GM18502 (cell line): ENCODE data around the gene RPRD1B.

ENCODE experiments used
- ATAC-seq: cut with Tn5 transposase; IDR thresholded peaks from one replicate; pipeline ENCODE4 v1.9.1; 2021; ENCODE audit warnings: mild to moderate bottlenecking; ENCODE audit not compliant: unreplicated experiment, poor library complexity

RPRD1B gene

DNA sequence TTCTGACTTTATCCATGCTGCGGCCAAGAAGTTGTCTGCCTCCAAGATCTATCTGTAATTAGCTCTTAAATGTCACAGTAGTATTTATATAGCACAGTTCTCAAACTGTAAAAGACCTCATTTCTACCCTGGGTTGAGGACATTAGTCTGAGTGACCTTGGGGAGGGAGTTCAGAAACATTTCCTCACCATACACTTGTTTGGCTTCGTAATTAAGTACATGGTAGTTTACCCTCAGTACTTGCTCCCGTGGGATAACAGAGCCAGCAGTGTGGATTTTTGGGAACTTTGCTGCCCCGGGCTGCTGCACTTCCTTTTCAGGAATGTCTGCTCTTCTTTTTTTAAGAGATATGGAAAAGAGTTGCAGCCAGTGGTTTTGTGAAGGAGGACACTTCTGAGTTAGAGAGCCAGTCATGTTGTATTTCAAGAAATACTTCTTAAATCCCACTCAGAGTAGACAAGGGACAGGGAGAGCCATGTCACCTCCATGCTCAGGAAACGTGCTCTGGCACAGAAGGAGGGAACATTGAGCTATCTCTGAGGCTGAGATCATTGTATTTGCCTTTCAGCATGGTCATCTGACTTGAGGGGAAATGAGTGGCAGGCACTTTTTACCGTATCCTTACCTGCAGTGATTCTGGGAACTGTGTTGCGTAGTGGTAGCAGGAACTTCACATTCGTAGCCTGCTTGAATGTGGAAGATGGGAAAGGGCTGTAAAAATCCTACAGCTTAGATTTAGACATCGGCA is 33.6 kb downstream of the RPRD1B start:
- ATAC-seq, result no peak

DNA sequence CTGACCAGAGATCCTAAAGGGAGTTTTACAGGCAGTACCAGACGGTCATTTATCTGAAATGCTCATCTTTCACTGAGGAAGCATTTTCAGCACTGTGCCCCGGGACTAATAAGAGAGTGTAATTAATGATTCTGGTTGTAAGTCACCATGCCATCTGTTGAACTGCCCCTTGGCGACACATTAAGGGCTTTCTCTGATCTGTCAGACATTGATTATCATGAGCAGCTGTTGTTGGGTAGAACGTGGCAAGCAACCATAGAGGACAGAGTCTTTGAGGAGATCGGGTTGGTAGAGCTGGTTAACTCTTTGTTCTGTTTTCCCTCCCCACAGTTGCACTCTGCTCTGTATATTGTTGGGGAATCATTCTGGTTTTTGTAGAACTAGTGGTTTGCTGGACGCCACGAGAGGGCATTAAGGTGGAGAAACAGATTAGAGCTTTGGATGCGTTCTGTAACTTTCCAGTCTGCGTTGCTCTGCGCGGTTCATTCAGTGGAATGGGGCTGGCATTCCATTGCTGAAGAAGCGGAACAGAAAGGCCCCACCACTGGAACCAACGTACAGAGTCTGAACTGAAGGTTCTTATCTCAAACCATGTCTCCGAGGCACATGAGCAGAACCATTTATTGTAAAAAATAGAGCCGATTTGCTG is 34.3 kb downstream of the RPRD1B start:
- ATAC-seq, result no peak

DNA sequence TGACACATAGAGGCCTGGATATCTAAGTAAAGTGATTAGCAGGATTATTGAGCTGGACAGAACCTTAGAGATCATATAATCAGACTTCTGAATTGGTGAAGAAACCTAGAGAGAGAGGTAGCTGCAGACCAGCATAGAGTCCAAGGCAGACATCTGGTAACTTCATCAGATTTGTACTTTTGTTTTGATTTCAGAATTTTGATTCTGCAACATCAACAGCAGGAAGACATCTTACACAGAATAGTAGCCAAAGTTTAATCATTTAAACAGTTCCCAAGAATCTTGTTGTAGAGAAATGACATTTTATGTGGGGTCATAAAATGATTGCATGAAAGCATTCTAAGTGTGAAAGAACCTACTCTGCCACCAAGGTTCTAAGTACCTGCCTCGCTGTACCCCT is 39.4 kb downstream of the RPRD1B start:
- no peak for ATAC-seq

DNA sequence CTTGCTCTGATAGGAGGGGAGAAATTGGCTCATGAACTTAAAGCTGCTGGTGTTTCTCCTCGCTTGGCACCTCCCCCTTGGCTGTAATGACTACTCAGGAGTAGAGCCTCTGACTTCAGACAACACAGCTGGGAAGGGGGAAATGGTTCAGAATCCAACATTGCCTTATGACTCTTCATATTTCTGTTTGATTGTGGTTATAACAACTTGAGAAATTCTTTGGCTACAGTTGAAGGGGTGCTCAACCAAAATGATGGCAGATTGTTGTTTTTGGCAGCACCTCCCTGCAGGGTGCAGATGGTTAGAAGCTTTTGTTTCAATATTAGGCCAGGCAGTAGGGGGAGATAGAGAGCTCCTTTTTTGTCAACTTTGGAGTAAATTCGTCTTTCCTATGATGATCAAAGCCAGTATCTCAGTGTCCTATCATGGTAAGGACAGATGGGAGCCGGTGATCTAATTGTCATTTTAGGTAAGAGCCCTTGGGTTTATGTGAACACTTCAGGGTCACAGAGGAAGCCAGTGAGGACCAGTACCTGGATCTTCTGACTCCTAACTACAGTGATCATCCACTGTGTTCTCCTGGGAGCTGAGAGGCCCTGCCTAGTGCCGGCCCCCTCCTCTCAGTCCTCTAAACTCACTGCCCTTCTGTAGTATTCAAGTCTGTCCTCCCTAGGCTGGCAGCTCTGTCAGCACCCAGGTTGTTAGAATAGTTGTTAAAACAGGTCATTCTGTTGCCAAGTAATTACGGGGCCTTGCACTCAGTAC is 39.9 kb downstream of the RPRD1B start:
- ATAC-seq, result peak; percentile 40

DNA sequence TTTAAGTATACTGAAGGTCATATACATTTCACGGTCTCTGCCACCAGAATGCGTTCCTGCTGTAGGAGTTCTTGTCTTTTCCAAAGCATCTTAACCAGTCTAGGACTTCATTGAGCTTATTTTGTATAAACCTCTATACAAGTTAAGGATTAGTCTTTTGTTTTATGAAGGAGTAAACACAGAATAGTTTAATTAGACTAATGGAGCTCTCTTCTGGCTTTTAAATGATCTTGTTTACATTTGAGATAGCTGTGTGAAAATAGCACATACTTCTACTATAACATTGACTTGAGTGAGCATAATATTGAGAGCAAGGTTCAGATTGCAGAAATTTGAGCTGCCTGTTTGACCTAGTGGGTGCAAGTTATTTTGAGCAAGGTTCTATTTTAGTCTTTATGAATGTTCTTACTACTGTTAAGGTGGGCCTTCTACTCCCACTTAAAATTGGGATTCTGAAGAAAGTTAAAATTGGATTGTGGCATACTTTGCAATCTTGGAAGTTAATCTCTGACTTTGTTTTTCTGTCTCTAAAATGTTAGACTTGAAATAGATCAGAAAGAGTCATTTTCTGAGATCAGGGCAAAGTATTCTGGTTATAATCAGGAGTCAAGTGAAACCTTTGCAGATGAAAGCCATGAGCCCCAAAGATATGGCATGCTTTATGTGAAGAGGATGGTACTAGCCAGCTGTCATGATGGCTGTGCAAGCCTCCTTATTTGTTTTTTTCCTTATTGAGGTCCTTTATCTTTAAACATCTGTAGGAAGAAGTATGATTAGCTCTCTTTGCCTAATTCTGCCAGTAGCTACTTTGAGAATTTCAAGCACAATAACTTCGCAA is 41.8 kb downstream of the RPRD1B start:
- no peak for ATAC-seq

DNA sequence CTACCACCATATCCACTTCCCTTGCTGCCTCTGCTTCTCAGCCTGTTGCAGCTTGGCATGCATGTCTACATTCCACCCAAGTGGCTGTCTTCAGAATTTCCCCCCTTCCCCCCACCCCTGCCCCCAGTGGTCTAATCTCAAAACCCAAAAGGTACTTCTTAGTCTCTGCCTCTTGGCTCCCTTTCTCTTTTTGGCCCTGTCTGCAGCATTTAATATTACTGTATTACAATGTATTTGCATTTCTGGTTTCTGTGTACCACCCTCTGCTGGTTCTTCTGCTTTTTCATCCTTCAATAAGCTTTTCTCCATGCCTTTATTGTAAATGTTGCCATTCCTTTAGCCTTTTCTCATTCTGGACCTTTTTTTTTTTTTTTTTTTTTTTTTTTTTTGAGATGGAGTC is 43.0 kb downstream of the RPRD1B start:
- no peak for ATAC-seq

DNA sequence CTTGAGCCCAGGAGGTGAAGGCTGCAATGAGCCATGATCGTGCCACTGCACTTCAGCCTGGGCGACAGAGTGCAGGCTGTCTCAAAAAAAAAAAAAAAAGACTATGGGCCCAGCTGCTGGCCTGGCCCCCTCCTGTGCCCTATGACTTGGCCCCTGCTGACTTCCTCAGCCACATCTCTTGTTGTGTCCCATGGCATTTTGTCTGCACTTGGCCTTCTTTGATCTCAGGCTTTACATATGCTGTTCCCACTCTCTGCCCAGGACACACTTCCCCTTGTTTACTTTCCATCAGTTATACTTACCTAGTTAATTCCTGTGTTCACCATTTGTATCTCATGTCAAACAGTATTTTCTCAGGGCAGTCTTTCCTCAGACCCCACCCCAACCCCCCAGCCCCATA is 44.5 kb downstream of the RPRD1B start:
- no peak for ATAC-seq

DNA sequence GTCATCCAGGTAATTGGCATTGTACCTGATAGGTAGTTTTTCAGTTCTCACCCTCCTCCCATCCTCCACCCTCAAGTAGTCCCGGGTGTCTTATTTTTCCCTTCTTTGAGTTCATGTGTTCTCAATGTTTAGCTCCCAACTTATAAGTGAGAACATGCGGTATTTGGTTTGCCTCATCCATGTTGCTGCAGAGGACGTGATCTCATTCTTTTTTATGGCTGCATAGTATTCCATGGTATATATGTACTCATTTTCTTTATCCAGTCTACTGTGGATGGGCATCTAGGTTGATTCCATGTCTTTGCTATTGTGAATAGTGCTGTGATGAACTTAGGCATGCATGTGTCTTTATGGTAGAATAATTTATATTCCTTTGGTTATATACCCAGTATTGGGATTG is 45.8 kb downstream of the RPRD1B start:
- no peak for ATAC-seq

DNA sequence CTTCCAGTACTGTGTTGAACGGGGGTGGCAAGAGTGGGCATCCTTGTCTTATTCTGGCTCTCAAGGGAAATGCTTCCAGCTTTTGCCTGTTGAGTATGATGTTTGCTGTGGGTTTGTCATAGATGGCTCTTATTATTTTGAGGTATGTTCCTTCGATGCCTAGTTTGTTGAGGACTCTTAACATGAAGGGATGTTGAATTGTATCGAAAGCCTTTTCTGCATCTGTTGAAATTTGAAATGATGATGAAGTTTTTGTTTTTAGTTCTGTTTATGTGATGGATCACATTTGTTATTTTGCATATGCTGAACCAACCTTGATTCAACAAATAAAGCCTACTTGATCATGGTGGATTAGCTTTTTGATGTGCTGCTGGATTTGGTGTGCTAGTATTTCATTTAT is 48.0 kb downstream of the RPRD1B start:
- no peak for ATAC-seq

DNA sequence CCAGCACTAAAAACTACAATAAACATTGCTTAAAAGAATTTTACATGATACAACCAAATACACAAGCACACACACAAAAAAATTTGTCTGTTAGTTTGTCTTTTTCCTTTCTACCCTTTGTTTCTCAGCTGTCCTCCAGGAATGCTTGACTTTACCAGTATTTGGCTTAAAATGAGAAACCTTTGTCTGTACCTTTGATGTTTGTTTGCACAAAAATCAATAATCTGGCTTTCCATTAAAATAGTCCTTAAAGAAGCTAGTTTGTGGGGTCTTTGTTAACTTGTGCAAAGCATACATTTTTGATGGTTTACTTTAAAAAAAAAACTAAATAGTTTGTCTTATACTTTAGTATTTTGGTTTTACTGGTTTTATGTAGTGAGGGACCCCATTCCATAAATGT is 49.3 kb downstream of the RPRD1B start:
- no peak for ATAC-seq

DNA sequence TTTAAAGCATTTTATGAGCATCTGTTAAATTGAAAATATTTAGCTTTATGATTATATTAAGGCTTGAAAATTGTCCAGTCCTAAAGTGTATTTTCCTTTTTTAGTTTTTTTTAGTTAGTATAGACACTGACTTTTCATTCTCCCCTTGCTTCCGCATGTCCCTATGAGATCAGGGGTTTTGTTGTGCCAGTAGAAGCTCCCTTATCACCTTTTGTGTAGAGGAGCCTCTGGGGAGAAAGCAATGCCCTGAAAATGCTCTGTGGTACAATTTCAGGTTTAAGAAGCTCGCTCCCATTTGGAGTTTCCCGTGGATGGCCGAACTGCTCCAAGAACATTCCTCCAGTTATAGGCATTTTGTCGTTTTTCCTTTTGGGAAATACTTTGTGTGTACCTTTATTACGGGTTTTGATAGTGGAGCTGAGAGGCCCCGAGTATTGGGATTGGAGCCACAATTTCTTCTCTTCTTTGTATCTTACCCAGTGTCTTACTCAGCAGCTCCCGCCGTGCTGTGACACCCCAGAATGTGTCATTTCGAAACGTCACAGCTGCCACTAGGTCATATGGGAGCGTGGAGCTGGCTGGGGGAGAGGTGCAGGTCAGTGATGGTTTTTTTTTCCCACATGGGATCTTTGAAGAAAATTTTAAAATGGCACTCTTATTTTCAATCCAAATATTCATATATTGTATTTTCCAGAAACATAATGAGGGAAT is 49.9 kb downstream of the RPRD1B start:
- ATAC-seq, result no peak

DNA sequence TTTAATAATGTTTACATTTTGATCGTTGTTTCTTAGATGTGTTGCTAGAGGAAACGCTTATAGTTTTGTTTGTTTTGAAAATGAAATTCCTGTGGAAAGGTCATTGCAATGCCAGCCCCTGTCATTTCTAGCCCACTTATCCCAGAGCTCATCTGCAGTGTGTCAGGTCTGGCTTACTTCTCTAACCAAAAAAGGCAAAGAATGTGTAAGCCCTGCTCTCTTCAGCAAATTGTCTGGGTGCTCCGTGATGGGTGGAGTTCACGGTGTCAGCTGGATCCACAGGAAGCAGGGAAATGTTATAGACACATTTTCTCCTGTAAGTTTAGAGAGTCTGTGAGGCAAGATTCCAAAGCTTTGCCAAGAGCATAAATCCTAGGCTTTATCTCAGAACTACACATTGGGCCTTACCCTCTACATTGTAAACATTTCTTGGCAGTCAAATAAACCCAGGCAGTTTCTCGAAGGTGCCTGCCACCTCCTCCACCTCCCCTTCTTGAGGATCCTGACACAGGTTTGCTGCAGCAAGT is 50.9 kb downstream of the RPRD1B start:
- ATAC-seq, result no peak

DNA sequence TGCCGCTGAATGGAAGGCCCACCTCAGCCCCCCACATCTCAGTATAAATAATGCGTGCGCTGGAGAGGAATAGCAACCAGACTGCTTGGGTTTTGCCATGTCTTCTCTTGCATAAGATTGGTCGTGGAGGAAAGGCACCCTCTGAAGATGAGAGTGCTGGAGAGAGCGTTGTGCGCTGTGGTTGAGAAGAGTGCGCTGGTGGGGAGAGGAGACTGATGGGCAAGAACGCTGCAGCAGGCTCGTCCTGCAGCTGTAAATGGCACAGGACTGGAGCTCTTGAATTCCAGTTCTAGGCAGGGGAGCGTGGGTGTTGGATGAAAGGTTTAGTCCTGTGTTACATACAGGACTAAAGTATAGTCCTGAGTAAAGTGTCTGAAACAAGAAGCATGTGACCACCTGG is 51.5 kb downstream of the RPRD1B start:
- no peak for ATAC-seq

DNA sequence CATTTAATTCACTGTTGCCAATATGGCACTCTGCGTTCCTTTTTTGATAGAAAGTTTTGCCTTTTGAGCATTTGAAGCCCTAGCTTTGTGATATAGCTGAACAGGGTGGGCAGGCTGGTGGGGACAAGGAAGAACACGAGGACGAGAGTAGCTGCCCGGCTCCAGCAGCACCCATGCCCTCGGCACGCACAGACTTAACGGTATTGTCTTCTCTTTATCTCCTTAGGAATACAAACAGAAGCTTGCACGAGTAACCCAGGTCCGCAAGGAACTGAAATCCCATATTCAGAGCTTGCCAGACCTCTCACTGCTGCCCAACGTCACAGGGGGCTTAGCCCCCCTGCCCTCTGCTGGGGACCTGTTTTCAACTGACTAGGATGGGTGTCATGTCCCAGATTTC is 56.0 kb downstream of the RPRD1B start:
- ATAC-seq, result no peak

DNA sequence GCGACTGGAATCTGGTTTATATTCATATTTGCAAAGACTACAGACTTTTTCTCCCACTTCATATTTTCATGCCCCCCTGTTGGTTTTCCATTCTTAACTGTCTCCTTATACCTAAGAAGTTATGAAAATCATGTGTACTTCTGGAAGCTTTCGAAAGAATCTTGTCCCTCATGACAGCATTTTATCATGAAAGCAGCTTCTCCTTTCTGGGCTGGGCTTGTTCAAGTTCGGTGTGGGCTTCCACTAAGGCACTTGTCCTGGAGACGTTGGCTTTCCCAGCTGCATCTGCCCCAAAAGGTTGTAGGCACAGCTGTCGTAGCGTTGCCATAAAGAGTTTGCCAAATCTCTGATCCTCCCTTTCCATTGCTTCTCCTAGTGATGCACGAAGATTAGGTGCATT is 56.5 kb downstream of the RPRD1B start:
- ATAC-seq, result no peak

DNA sequence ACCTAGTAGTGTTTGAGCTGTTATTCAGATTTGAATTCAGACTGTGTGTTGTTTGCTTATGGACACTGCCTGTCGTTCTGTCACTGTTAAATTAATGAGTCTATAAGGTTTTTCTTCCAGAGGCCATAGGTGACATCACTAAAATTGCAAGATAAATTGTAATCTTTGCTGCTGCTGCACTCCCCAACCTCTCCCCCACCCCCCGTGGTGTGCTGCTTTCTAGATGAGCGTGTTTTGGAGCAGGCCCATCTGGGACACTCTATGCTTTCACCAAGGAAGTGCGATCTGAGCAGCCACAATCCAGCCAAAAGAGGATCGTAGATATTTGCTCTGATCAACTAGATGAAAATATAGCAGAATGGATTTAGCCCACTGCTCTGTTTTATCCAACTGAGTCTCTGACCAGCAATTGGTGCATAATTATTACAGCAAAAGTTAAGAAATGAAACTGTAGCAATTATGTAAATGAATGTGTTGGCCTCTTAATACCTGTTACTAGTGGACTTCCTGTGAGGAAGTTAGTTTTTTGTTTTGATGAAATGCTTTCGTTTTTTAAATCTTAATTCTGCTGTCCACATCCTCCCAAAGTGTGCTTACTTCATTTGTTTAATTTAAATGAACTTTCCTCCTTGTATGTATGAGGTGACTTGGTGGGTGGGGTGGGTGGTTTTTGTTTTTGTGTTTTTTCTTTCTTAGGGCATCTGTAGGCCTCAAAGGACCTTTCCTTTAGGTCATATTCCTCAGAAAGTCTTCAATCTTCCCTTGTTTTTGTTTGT is 58.1 kb downstream of the RPRD1B start:
- ATAC-seq, result no peak

DNA sequence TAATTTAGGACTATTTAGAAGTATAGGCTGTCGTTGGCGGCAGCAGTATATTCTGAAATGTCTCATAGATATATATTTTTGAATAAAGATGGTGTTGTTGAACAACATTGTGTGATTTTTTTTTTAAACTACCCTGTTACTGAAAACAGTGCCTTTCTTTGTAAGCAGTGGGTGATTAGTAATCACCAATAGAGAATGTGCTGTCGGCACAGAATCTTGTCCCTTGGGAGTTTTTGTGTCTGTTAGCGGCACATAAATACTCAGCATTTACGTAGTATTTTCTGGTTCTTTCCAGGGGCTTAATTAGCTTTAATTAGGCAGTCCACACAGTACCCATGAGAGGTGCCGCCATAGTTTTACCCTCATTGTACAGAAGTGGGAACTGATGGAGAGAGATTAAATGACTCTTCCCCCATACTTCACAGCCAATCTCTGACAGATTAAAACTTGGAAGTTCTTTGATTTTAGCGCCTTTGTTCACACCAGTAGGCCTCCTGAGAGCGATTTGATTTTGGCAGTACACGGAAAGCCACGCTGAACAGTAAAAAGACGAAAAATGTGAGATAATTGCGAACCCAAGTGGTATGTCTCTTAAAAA is 58.8 kb downstream of the RPRD1B start:
- ATAC-seq, result no peak

DNA sequence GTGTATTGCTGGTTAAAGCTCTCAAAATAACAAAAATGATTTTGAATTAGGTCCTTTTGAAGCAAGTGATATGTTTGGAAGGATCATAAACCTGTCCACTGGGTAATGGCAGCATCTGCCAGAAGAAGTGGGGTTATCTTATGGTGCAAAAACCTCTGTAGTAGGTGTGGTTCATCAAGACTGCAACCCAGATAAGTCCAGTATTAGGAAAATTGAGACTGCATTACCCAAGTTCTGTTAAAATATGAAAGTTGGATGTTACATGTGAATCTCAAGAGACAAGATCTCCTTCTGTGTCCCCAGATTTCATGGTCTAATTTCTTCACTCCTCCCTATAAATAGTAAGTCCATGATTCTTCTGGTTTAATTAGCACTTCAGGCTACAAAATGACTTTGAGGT is 59.4 kb downstream of the RPRD1B start:
- ATAC-seq, result no peak

DNA sequence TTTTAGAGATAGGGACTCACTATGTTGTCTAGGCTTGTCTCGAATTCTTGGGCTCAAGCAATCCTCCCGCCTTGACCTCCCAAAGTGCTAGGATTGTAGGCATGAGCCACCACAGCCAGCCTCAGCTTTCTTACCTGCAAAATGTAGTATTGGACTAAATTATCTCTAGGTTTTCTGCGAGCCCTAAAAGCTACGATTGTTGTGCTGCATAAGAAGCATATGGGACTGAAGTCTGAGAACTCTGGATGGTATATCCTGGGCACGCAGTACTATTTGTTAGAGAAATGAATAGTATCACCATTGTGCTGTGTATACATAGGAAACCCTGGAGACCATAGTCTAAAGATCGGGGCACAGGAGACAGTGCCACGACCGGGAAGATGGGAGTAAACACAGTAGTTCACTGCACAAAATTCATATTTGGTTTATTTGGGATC is 60.1 kb downstream of the RPRD1B start:
- ATAC-seq, result no peak
